ENCODE measurements around the gene ZNF280B. TPM values are rescaled to one million over a fixed set of nuclear protein-coding genes. Genes with fewer than 3 reads are reported as not detected.

The ZNF280B gene
- total and polyA plus RNA-seq, 9 of the 15 experiments (the other 6 are each of a cell fraction or from before 2014, with no cell fraction given), result 7.7 to 29.9 (median 20.0) TPM

GRCh38 chr22:22538226-22538989 lies 29.9 kb upstream of the ZNF280B start (continued):
- no peak for TF ChIP-seq ATF2 (CRISPR knock-in tag; IDR thresholded peaks at IDR 0.05)
- TF ChIP-seq HDAC1 (IDR thresholded peaks at IDR 0.05), result no peak
- TF ChIP-seq HNRNPUL1 (IDR thresholded peaks at IDR 0.05; ENCODE audit: low read length), result no peak
- TF ChIP-seq MEF2A (IDR thresholded peaks at IDR 0.05; ENCODE audit: control insufficient read depth, low read depth, low read length), result no peak
- TF ChIP-seq USF1 (CRISPR knock-in tag; IDR thresholded peaks at IDR 0.05), result 0 out of 2 replicates have a peak, but pooled peaks have one; percentile 52
- 0 out of 2 replicates have a peak, but pooled peaks have one; percentile 64 for TF ChIP-seq ERF (CRISPR knock-in tag; IDR thresholded peaks at IDR 0.05)
- no peak for TF ChIP-seq TCF7L2 (IDR thresholded peaks at IDR 0.05; ENCODE audit: low read depth, low read length)
- no peak for TF ChIP-seq KDM5B (IDR thresholded peaks at IDR 0.05; ENCODE audit: insufficient replicate concordance, low read depth, low read length)
- no peak for TF ChIP-seq PHF8 (IDR thresholded peaks at IDR 0.05; ENCODE audit: borderline replicate concordance, low read length)
- TF ChIP-seq ADNP (tag; IDR thresholded peaks at IDR 0.05), result no peak
- TF ChIP-seq KLF13 (tag; IDR thresholded peaks at IDR 0.05; ENCODE audit: borderline replicate concordance, low read depth), result no peak
- TF ChIP-seq ZNF280B (CRISPR knock-in tag; IDR thresholded peaks at IDR 0.05), result no peak
- peak in 1 of 2 experiments; percentile 65; a peak in 1 of 4 replicates for TF ChIP-seq TBL1XR1 (IDR thresholded peaks at IDR 0.05; ENCODE audit: low read length in 2 of 2)
- 0 out of 2 replicates have a peak, but pooled peaks have one; percentile 42 for TF ChIP-seq ZNF76 (CRISPR knock-in tag; IDR thresholded peaks at IDR 0.05; ENCODE audit: borderline replicate concordance)

All from K562 (cell line).